AG09319 (cell line): ENCODE results near the gene RPS6KA2.

Source experiments
- DNase-seq: peaks from one replicate; pipeline ENCODE4 v3.0.0-alpha.2; 2010; ENCODE audit warnings: low read depth; ENCODE audit errors: extremely low read depth
- TF ChIP-seq, protein P1 (sequence below): IDR thresholded peaks from 2 replicates; pipeline ENCODE4 v1.5.1; 2011; ENCODE audit warnings: low read depth, mild to moderate bottlenecking, inconsistent platforms, low read length, moderate library complexity

The RPS6KA2 gene

DNA sequence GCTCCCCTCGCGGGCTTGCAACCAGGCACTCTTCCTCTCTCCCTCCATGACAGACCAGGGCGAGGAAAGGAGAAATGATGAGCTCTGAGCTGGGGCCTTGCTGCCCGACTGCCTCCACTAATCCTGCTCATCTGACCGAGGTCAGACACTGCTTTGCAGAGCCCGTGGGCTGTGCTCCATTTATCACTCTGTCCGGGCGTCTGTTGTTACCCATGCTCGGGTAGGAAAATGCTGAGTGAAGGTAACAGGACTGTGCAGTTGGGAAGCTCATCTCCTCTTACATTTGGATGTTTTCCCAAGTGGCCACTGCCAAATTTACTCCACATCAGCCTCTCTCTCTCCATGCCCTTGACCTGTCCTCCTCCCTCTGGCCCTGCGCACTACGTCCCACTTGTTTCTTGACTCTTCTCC is 14.6 kb downstream of the RPS6KA2 start:
- TF ChIP-seq, protein P1, sequence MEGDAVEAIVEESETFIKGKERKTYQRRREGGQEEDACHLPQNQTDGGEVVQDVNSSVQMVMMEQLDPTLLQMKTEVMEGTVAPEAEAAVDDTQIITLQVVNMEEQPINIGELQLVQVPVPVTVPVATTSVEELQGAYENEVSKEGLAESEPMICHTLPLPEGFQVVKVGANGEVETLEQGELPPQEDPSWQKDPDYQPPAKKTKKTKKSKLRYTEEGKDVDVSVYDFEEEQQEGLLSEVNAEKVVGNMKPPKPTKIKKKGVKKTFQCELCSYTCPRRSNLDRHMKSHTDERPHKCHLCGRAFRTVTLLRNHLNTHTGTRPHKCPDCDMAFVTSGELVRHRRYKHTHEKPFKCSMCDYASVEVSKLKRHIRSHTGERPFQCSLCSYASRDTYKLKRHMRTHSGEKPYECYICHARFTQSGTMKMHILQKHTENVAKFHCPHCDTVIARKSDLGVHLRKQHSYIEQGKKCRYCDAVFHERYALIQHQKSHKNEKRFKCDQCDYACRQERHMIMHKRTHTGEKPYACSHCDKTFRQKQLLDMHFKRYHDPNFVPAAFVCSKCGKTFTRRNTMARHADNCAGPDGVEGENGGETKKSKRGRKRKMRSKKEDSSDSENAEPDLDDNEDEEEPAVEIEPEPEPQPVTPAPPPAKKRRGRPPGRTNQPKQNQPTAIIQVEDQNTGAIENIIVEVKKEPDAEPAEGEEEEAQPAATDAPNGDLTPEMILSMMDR, result no peak
- no peak for DNase-seq

DNA sequence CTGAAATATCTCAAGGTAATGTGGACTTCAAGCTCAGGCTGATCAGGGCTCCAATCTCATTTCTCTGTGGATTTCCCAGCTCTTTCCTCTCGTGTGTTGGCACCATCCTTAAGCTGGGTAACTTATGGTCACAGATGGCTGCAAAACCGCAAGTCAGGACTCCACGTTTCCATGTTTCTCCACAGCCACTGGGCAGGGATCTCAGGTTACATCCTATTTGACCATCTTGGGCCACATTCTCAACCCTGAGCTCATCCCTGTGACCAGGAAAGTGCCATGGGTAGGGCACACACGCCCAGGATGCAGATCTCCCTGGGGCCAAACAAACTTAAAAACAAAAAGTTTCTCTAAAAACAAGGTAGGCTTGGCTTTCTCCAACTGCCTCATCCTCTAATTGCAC is 15.4 kb downstream of the RPS6KA2 start:
- TF ChIP-seq, protein P1, result no peak
- no peak for DNase-seq

DNA sequence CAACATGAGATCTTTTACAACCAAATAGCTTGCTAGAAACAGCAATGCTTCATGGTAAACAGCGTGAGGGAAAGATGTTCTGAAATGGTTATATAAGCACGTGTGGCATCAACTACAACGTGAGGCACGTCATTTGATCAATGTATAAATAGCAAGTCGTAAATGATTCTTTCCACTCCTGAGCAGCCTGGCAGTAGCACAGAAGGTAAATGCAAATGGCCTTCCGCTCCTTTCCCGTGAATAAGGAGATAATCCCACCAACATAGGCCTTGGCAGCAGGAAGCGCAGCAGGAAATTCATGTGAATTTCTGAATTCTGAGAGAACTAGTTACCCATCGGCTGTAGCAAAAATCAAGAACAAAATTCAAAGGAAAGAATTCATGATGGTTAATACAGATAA is 17.0 kb downstream of the RPS6KA2 start:
- TF ChIP-seq, protein P1, result no peak
- no peak for DNase-seq

DNA sequence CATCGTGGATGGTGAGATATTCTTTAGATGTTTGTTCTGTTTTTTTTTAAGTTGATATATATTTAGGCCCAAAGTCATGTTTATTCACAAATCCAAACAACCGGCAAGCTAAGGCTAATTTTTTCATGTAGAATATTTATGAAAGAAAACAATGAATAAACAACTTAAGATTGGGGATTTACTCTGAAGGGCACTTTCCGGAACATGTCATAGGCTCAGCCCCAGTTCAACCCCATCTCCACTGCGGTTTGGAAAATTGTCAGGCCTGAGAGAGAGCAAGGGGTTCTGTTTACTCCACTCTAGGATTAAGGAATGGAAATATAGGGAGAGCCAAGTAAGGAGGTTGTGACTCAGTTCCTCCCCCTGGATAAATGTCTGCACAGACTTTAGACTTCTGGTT is 18.3 kb downstream of the RPS6KA2 start:
- TF ChIP-seq, protein P1, result no peak
- peak; percentile 67 for DNase-seq

DNA sequence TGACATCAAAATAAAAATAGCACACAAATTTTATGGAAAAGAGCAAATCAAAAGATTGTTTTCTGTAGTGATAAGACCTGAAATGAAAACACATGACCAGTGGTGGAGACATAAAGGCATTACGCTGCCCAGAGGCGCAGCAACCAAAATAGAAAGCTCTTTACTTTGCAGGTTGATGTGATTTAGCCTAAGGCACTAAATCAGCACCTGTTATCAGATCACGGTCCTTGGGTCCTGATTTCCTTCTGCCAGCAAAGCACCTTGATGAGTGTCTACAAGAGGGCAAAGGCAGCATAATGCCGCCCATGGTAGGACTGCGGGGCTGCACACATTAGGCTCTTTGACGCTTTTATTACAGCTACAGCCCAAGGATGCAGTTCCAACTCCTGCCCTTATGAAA is 21.3 kb downstream of the RPS6KA2 start:
- no peak for DNase-seq
- TF ChIP-seq, protein P1, result no peak

DNA sequence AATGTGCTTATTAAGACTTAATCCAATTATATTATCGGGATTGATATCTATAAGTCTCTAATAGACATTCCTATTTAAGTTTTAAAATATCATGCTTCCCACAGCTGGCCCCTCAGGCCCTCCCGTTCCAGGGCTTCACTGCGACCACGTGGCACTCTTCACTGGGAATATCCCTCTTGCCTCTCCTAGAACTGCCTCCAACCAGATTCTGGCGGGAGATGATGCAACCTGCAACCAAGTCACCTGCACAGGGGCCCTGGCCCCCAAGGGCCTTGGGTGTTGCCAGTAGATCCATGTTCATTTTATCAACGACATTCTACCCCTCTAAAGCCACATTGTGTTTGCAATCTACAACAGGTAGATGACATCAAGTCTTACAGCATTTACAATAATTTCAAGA is 22.1 kb downstream of the RPS6KA2 start:
- TF ChIP-seq, protein P1, result no peak
- no peak for DNase-seq

DNA sequence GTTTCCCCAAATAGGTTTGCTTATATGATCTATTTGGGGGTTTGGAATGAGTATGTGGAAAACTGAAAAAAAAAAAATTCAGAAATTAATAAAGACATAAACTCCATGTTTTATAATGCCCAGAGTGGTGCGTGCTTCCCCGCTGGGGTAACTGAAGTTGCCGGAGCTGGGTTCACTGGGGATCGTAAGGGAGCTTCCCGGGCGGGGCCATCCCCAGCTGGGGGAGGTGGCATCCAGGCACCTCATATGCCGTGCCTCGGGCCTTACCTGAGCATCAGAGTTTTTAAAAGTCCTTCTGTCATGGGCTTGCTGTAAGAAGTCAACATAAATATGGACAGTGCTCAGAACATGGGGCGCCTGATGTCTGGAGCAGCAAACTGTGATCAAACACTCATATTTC is 22.7 kb downstream of the RPS6KA2 start:
- TF ChIP-seq, protein P1, result no peak
- no peak for DNase-seq
